AG09319 (cell line): ENCODE data around the gene CNP.

ENCODE experiments used
- DNase-seq: peaks from one replicate; pipeline ENCODE4 v3.0.0-alpha.2; 2010; ENCODE audit warnings: low read depth; ENCODE audit errors: extremely low read depth
- TF ChIP-seq, protein P1 (sequence below): IDR thresholded peaks from 2 replicates; pipeline ENCODE4 v1.5.1; 2011; ENCODE audit warnings: low read depth, mild to moderate bottlenecking, inconsistent platforms, low read length, moderate library complexity

CNP gene

GRCh38 chr17:41975099-41976083 is 8.8 kb downstream of the CNP start:
- TF ChIP-seq, protein P1, sequence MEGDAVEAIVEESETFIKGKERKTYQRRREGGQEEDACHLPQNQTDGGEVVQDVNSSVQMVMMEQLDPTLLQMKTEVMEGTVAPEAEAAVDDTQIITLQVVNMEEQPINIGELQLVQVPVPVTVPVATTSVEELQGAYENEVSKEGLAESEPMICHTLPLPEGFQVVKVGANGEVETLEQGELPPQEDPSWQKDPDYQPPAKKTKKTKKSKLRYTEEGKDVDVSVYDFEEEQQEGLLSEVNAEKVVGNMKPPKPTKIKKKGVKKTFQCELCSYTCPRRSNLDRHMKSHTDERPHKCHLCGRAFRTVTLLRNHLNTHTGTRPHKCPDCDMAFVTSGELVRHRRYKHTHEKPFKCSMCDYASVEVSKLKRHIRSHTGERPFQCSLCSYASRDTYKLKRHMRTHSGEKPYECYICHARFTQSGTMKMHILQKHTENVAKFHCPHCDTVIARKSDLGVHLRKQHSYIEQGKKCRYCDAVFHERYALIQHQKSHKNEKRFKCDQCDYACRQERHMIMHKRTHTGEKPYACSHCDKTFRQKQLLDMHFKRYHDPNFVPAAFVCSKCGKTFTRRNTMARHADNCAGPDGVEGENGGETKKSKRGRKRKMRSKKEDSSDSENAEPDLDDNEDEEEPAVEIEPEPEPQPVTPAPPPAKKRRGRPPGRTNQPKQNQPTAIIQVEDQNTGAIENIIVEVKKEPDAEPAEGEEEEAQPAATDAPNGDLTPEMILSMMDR = no peak
- peak; percentile 15 for DNase-seq

GRCh38 chr17:41976142-41976768 is 9.7 kb downstream of the CNP start:
- TF ChIP-seq, protein P1 = no peak
- DNase-seq = peak; percentile 31

DNA sequence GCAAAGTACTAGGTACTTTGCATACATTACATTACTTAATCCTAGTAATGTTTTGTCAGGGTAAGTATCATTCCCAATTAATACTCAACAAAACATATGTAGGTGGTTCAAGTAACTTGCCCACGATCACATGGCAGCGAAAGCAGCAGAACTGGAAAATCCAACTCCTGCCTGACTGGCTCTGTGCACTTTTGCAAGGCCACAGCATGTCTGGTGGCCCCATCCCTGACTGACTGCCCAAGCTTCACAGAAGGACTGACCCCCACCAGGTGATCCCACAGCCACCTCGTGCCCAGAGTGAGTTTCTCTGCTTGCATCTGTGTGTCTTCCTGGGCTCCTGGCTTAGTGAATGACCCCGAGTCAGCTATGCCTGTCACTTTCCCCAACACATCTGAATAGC is 11.4 kb downstream of the CNP start:
- no peak for DNase-seq
- TF ChIP-seq, protein P1 = no peak

- TF ChIP-seq, protein P1 = no peak
- DNase-seq = no peak
Observed at GRCh38 chr17:41982026-41982760, 15.6 kb downstream of the CNP start.

DNA sequence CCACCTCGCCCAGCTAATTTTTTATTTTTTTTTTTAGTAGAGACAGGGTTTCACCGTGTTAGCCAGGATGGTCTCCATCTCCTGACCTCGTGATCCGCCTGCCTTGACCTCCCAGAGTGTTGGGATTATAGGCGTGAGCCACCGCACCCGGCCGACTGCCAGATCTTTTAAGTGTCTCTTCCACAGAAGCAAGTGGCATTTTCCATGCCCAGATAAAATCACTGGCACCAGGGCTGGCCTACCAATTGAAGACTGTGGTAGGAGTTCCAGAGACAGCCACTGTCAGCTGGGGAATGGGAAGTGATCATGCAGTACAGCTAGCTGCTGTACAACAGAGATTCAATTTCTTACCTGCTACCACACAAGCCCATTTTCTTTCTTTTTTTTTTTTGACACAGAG is 17.9 kb downstream of the CNP start:
- TF ChIP-seq, protein P1 = no peak
- no peak for DNase-seq

- DNase-seq = no peak
- TF ChIP-seq, protein P1 = no peak
Observed at GRCh38 chr17:41985919-41986318, 19.3 kb downstream of the CNP start.

GRCh38 chr17:41986634-41987033 is 20.0 kb downstream of the CNP start:
- DNase-seq = no peak
- TF ChIP-seq, protein P1 = no peak
